HepG2 (cell line): ENCODE measurements around the gene BBS12. TPM values are rescaled to one million over a fixed set of nuclear protein-coding genes. Genes with fewer than 3 reads are reported as not detected.

Experiments
- ATAC-seq: fragments of 200-7000 bp; cut with Tn5 transposase; 3 replicates; pipeline ENCODE4 v1.9.1; 2020; ENCODE audit warnings: mild to moderate bottlenecking, moderate library complexity
- BruUV-seq: library from RNA; stranded (reverse); fragments of 400-500 nt; replicated peaks from 2 replicates; lab custom pipeline; 2021; lab: Mats Ljungman, UMichigan
- CTCF ChIA-PET: fragments of 300-600 bp; formaldehyde crosslinking; extraction: SDS; loops from one replicate; lab custom pipeline; 2021; ENCODE audit warnings: low total read pairs, inconsistent platforms, low intra/inter-chr PET ratio; lab: Yijun Ruan, JAX
- POLR2A ChIA-PET: fragments of 350-600 bp; sonication (Branson Sonifier 250); formaldehyde crosslinking; loops from one replicate; lab custom pipeline; 2020; ENCODE audit warnings: antibody characterized with exemption, inconsistent platforms; lab: Yijun Ruan, JAX
- DNase-seq: peaks from one replicate; pipeline ENCODE4 v3.0.0-alpha.2; 2015; ENCODE audit warnings: low spot score
- FAIRE-seq: peaks from 3 replicates; lab custom pipeline; 2011; peaks lifted over from hg19 to GRCh38; lab: Jason Lieb, UNC
- H2AFZ ChIP-seq: one replicate; pipeline ENCODE4 v1.6.1; 2011; ENCODE audit warnings: low read length, inconsistent platforms
- H3K27ac ChIP-seq: fragments of 300-600 bp; 3 replicates; pipeline ENCODE4 v1.8.0; 2011; ENCODE audit warnings: mixed run types, mild to moderate bottlenecking, mixed read lengths, low read length, inconsistent platforms; ENCODE audit not compliant: insufficient read depth; ENCODE audit errors: extremely low read length
- H3K27me3 ChIP-seq, 2 experiments: fragments of 200-600 bp in 1 of 2; 2 replicates in 1 of 2; 3 replicates in 1 of 2; pipeline versions ENCODE4 v1.6.0 to v1.8.0; 2011; ENCODE audit warnings: low read length in 2 of 2, mild to moderate bottlenecking in 2 of 2, moderate library complexity in 2 of 2, inconsistent platforms in 1 of 2; ENCODE audit not compliant: insufficient read depth in 2 of 2, control insufficient read depth in 1 of 2
- H3K36me3 ChIP-seq, 2 experiments: fragments of 200-600 bp in 1 of 2; replicated peaks in 1 of 2; 2 replicates in 1 of 2; 3 replicates in 1 of 2; pipeline versions ENCODE4 v1.5.1 to v1.8.0; 2011; ENCODE audit warnings: low read length in 2 of 2, inconsistent platforms in 1 of 2; ENCODE audit not compliant: insufficient read depth in 2 of 2, control insufficient read depth in 1 of 2
- H3K4me1 ChIP-seq: 2 replicates; pipeline ENCODE4 v1.5.1; 2012; ENCODE audit warnings: low read length, inconsistent platforms; ENCODE audit not compliant: insufficient read depth
- H3K4me2 ChIP-seq: 2 replicates; pipeline ENCODE4 v1.6.0; 2011; ENCODE audit warnings: low read depth, low read length, inconsistent platforms
- H3K4me3 ChIP-seq, 3 experiments: fragments of 200-600 bp in 1 of 3; sonication (generic), shearing (Covaris generic) in 1 of 3; replicated peaks in 1 of 3; 2 replicates each; pipeline ENCODE4 v1.5.1; 2011 to 2016; ENCODE audit warnings: low read length in 3 of 3, inconsistent platforms in 2 of 3, low read depth in 2 of 3, mild to moderate bottlenecking in 2 of 3, control low read depth in 1 of 3, mixed read lengths in 1 of 3; ENCODE audit not compliant: insufficient read depth in 1 of 3
- H3K79me2 ChIP-seq: one replicate; pipeline ENCODE4 v1.6.1; 2011; ENCODE audit warnings: low read length, inconsistent platforms; ENCODE audit not compliant: insufficient read depth
- H3K9ac ChIP-seq: 2 replicates; pipeline ENCODE4 v1.6.0; 2011; ENCODE audit warnings: mild to moderate bottlenecking, low read depth, low read length, inconsistent platforms; ENCODE audit not compliant: insufficient read depth
- H3K9me3 ChIP-seq: 2 replicates; pipeline ENCODE4 v1.5.1; 2012; ENCODE audit warnings: mild to moderate bottlenecking, low read length
- H4K20me1 ChIP-seq: 2 replicates; pipeline ENCODE4 v1.6.0; 2011; ENCODE audit warnings: inconsistent platforms, mild to moderate bottlenecking, low read length, moderate library complexity; ENCODE audit not compliant: insufficient read depth
- AKNA ChIP-seq: sonication (generic); formaldehyde crosslinking; IDR thresholded peaks from 2 replicates; pipeline ENCODE4 v1.4.0; 2020; ENCODE audit warnings: missing genetic modification reagents, borderline replicate concordance
- BORCS8-MEF2B ChIP-seq: sonication (generic); formaldehyde crosslinking; IDR thresholded peaks from 2 replicates; pipeline ENCODE4 v1.8.0; 2022; ENCODE audit warnings: mild to moderate bottlenecking, missing genetic modification reagents
- ERF ChIP-seq: IDR thresholded peaks from 2 replicates; pipeline ENCODE4 v1.6.1; 2018; ENCODE audit warnings: missing biosample characterization, missing genetic modification reagents
- FOXA3 ChIP-seq: IDR thresholded peaks from 2 replicates; pipeline ENCODE4 v1.6.1; 2016; ENCODE audit warnings: missing genetic modification reagents, missing compliant biosample characterization
- HMGA1 ChIP-seq: sonication (generic); formaldehyde crosslinking; conservative IDR thresholded peaks from 2 replicates; pipeline ENCODE4 v1.4.0; 2020; ENCODE audit warnings: missing genetic modification reagents
- IKZF4 ChIP-seq: sonication (generic); formaldehyde crosslinking; IDR thresholded peaks from 2 replicates; pipeline ENCODE4 v1.5.1; 2020; ENCODE audit warnings: borderline replicate concordance, mild to moderate bottlenecking, low read depth, missing genetic modification reagents; ENCODE audit errors: not compliant biosample characterization
- NCOA2 ChIP-seq: sonication (generic); formaldehyde crosslinking; IDR thresholded peaks from 2 replicates; pipeline ENCODE4 v1.8.0; 2022; ENCODE audit warnings: inconsistent platforms
- RFX3 ChIP-seq: IDR thresholded peaks from 2 replicates; pipeline ENCODE4 v1.6.1; 2016; ENCODE audit warnings: missing biosample characterization, missing genetic modification reagents
- SMAD1 ChIP-seq: sonication (generic); formaldehyde crosslinking; IDR thresholded peaks from 2 replicates; pipeline ENCODE4 v1.4.0; 2020; ENCODE audit warnings: missing genetic modification reagents, low read depth, mild to moderate bottlenecking, borderline replicate concordance
- SMARCC2 ChIP-seq: fragments of 450-650 bp; IDR thresholded peaks from 2 replicates; pipeline ENCODE4 v1.6.1; 2017; ENCODE audit warnings: antibody characterized with exemption, mild to moderate bottlenecking
- THRA ChIP-seq: sonication (generic); formaldehyde crosslinking; IDR thresholded peaks from 2 replicates; pipeline ENCODE4 v1.4.0; 2020; ENCODE audit warnings: missing genetic modification reagents, borderline replicate concordance
- ZFP37 ChIP-seq: sonication (generic); formaldehyde crosslinking; IDR thresholded peaks from 2 replicates; pipeline ENCODE4 v1.4.0; 2020; ENCODE audit warnings: missing genetic modification reagents, borderline replicate concordance
- ZNF207 ChIP-seq: fragments of 450-650 bp; IDR thresholded peaks from 2 replicates; pipeline ENCODE4 v1.6.1; 2016; ENCODE audit warnings: antibody characterized with exemption, borderline replicate concordance
- ZNF256 ChIP-seq: sonication (generic); formaldehyde crosslinking; conservative IDR thresholded peaks from 2 replicates; pipeline ENCODE4 v1.4.0; 2020; ENCODE audit warnings: missing genetic modification reagents
- ZNF317 ChIP-seq: sonication (generic); formaldehyde crosslinking; IDR thresholded peaks from 2 replicates; pipeline ENCODE4 v1.5.0; 2020; ENCODE audit warnings: mild to moderate bottlenecking, missing genetic modification reagents
- ZNF326 ChIP-seq: sonication (generic); formaldehyde crosslinking; IDR thresholded peaks from 2 replicates; pipeline ENCODE4 v1.4.0; 2020; ENCODE audit warnings: missing genetic modification reagents, borderline replicate concordance
- ZNF414 ChIP-seq: sonication (generic); formaldehyde crosslinking; IDR thresholded peaks from 2 replicates; pipeline ENCODE4 v1.5.0; 2020; ENCODE audit warnings: missing genetic modification reagents
- ZNF446 ChIP-seq: sonication (generic); formaldehyde crosslinking; IDR thresholded peaks from 2 replicates; pipeline ENCODE4 v1.5.0; 2020; ENCODE audit warnings: mild to moderate bottlenecking, missing genetic modification reagents
- ZNF816 ChIP-seq: sonication (generic); formaldehyde crosslinking; IDR thresholded peaks from 2 replicates; pipeline ENCODE4 v1.8.0; 2022; ENCODE audit warnings: missing genetic modification reagents, mild to moderate bottlenecking, borderline replicate concordance
- ZSCAN22 ChIP-seq: sonication (generic); formaldehyde crosslinking; IDR thresholded peaks from 2 replicates; pipeline ENCODE4 v1.4.0; 2020; ENCODE audit warnings: mild to moderate bottlenecking, missing genetic modification reagents
- WGBS: methylation state at CpG from one replicate; pipeline ENCODE4 v1.1.6; 2017; ENCODE audit warnings: low lambda C conversion rate; 5-methylcytosine and 5-hydroxymethylcytosine counted together
- in situ Hi-C: cut with HindIII; loops from 2 replicates; pipeline ENCODE4 v1.10.0; 2017; ENCODE audit warnings: low pct_unique_long_range_greater_than_20kb; ENCODE audit not compliant: extremely low pct_ligation_motif_present
- intact Hi-C: fragments of 100-400 bp; cut with micrococcal nuclease; formaldehyde crosslinking; loops from one replicate; pipeline ENCODE4 v1.10.0; 2022; ENCODE audit not compliant: unreplicated experiment
- polyA plus RNA-seq, 8 experiments: library from polyadenylated mRNA; depleted of rRNA in 3 of 8; stranded (reverse) in 7 of 8; unstranded in 1 of 8; fragments of >200 nt; fragmentation: Illumina TruSeq in 4 of 8; extraction: Trizol in 4 of 8; gene quantifications; 2 replicates each; pipeline versions ENCODE4 v1.2.1 to v1.2.3, GENCODE V29; 2011 to 2016; ENCODE audit warnings: low read depth in 4 of 8, missing spikeins in 1 of 8, mixed read lengths in 1 of 8; ENCODE audit not compliant: insufficient read depth in 1 of 8
- total RNA-seq, 5 experiments: library from RNA; depleted of rRNA; stranded (reverse); fragments of >200 nt; fragmentation: Illumina TruSeq; extraction: Trizol; gene quantifications; 2 replicates each; pipeline ENCODE4 v1.2.3, GENCODE V29; 2016; ENCODE audit warnings: low read depth in 1 of 5

BBS12 gene
- total and polyA plus RNA-seq, 2 of the 13 experiments (the other 11 are each of a cell fraction or from before 2014, with no cell fraction given) = 0.32 to 1.7 TPM

GRCh38 chr4:122688529-122689140, 43.9 kb upstream of the BBS12 start:
- no peak for FAIRE-seq
- no peaks in the 10 kb centered on the region for H3K36me3 ChIP-seq
- ATAC-seq = no peak
- H3K27ac ChIP-seq = no peak overlapping the region
- ChIA-PET CTCF (no interaction called here), POLR2A (no interaction called here)
- in situ Hi-C loops = no loop called here
- no peak overlapping the region for H2AFZ ChIP-seq
- intact Hi-C loops = no loop called here
- WGBS = 39% methylated on average over 8 of the region's 9 CpGs
- no peak overlapping the region for H3K4me3 ChIP-seq
- H3K4me1 ChIP-seq = no peaks in the 10 kb centered on the region
- no peaks in the 10 kb centered on the region for H4K20me1 ChIP-seq
- no peak overlapping the region for H3K9ac ChIP-seq
- peaks cover 0 to 6% of the 10 kb centered on the region in 2 experiments; a peak in 2 of 5 replicates for H3K27me3 ChIP-seq
- BruUV-seq = no TSS peak
- TF ChIP-seq SMAD1 = no peak
- TF ChIP-seq FOXA3 = no peak
- no peak for TF ChIP-seq IKZF4 (CRISPR knock-in tag)
- no peak for TF ChIP-seq ERF
- no peak for TF ChIP-seq ZFP37 (CRISPR knock-in tag)
- TF ChIP-seq AKNA (CRISPR knock-in tag) = no peak
- no peak for TF ChIP-seq NCOA2 (CRISPR knock-in tag)
- TF ChIP-seq SMARCC2 = no peak
- no peak for TF ChIP-seq ZNF326 (CRISPR knock-in tag)
- no peak for TF ChIP-seq RFX3
- no peak for TF ChIP-seq ZSCAN22 (CRISPR knock-in tag)
- TF ChIP-seq THRA = no peak
- TF ChIP-seq ZNF414 = no peak
- no peak for TF ChIP-seq ZNF317
- no peak for TF ChIP-seq BORCS8-MEF2B
- no peak for TF ChIP-seq HMGA1 (CRISPR knock-in tag)
- TF ChIP-seq ZNF446 (CRISPR knock-in tag) = no peak
- no peak for TF ChIP-seq ZNF256 (CRISPR knock-in tag)
- TF ChIP-seq ZNF816 = no peak
- TF ChIP-seq ZNF207 = no peak
- TF ChIP-seq, all 625 proteins: peak for 0
- Histone ChIP-seq H3K4me2 (no peak overlapping the region), H3K79me2 (no peaks in the 10 kb centered on the region), H3K9me3 (no peaks in the 10 kb centered on the region)
- DNase-seq = no peak
